H1 (cell line): ENCODE data around the gene MYH10.

Experiments used
- BRCA1 ChIP-seq: IDR thresholded peaks from 2 replicates; pipeline ENCODE4 v1.6.1; 2012; ENCODE audit warnings: low read depth, low read length, improper control_type of control experiment
- CBX5 ChIP-seq: fragments of 300-800, 300-1000 bp; sonication (generic); IDR thresholded peaks from 2 replicates; pipeline ENCODE4 v1.7.1; 2016; ENCODE audit warnings: antibody characterized with exemption, low read length, low read depth
- CHD2 ChIP-seq: IDR thresholded peaks from 2 replicates; pipeline ENCODE4 v1.6.1; 2012; ENCODE audit warnings: low read length, improper control_type of control experiment
- CTCF ChIP-seq, 3 experiments: IDR thresholded peaks; 1 replicate in 2 of 3; 2 replicates in 1 of 3; pipeline versions ENCODE4 v1.5.1 to v1.6.1; 2011; ENCODE audit warnings: low read length in 3 of 3, mild to moderate bottlenecking in 3 of 3, inconsistent platforms in 2 of 3, low read depth in 1 of 3, moderate library complexity in 1 of 3; ENCODE audit not compliant: insufficient read depth in 1 of 3; ENCODE audit errors: control extremely low read depth in 1 of 3
- EZH2 ChIP-seq: fragments of 200-600 bp; sonication (generic); IDR thresholded peaks from 2 replicates; pipeline ENCODE4 v1.7.1; 2012; ENCODE audit warnings: low read depth, mild to moderate bottlenecking, moderate library complexity, low read length, inconsistent platforms; ENCODE audit not compliant: severe bottlenecking
- MAFK ChIP-seq: IDR thresholded peaks from 2 replicates; pipeline ENCODE4 v1.6.1; 2012; ENCODE audit warnings: low read depth, mild to moderate bottlenecking, improper control_type of control experiment, low read length
- POLR2A ChIP-seq, 2 experiments: IDR thresholded peaks; 1 replicate in 1 of 2; 2 replicates in 1 of 2; pipeline ENCODE4 v1.6.1; 2011; ENCODE audit warnings: low read depth in 2 of 2, low read length in 2 of 2, mild to moderate bottlenecking in 2 of 2; ENCODE audit errors: control extremely low read depth in 1 of 2
- POLR2AphosphoS5 ChIP-seq: IDR thresholded peaks from 2 replicates; pipeline ENCODE4 v1.6.1; 2011; ENCODE audit warnings: low read depth, low read length
- POU5F1 ChIP-seq: IDR thresholded peaks from 2 replicates; pipeline ENCODE4 v1.6.1; 2011; ENCODE audit warnings: low read depth, mild to moderate bottlenecking, low read length, moderate library complexity
- SP4 ChIP-seq: IDR thresholded peaks from 2 replicates; pipeline ENCODE4 v1.6.1; 2012; ENCODE audit warnings: low read length, inconsistent platforms
- USF2 ChIP-seq: IDR thresholded peaks from 2 replicates; pipeline ENCODE4 v1.6.1; 2011; ENCODE audit warnings: low read length, improper control_type of control experiment

- no peak for TF ChIP-seq POU5F1
- TF ChIP-seq EZH2, result no peak
- TF ChIP-seq SP4, result no peak
- TF ChIP-seq CTCF (IDR thresholded peaks at IDR 0.05; ENCODE audit: control extremely low read depth in 1 of 3, insufficient read depth in 1 of 3, low read depth in 1 of 3, low read length in 3 of 3), result no peak
- TF ChIP-seq POLR2A (IDR thresholded peaks at IDR 0.05; ENCODE audit: control extremely low read depth in 1 of 2, low read depth in 2 of 2, low read length in 2 of 2), result no peak
- TF ChIP-seq BRCA1, result no peak
- no peak for TF ChIP-seq MAFK
- no peak for TF ChIP-seq CHD2
- TF ChIP-seq POLR2AphosphoS5, result no peak
- TF ChIP-seq USF2, result no peak
- no peak for TF ChIP-seq CBX5
Measured at GRCh38 chr17:8518850-8519249, 111.7 kb downstream of the MYH10 start.
